Vagina (tissue), 2 donors: ENCODE measurements around the gene ARHGAP24. TPM values are rescaled to one million over a fixed set of nuclear protein-coding genes. Genes with fewer than 3 reads are reported as not detected.

ENCODE experiments used
- DNase-seq, 2 donors: peaks; one replicate each; pipeline ENCODE4 v3.0.0-alpha.2; 2017; ENCODE audit errors: extremely low spot score in 2 of 2
- H3K27ac ChIP-seq: fragments of 200-600 bp; sonication (generic); one replicate; pipeline ENCODE4 v1.5.1; 2019
- H3K27me3 ChIP-seq: fragments of 200-600 bp; sonication (generic); one replicate; pipeline ENCODE4 v1.5.1; 2019
- H3K36me3 ChIP-seq, 2 donors: fragments of 200-600 bp; sonication (generic); one replicate each; pipeline ENCODE4 v1.5.1; 2017 to 2019
- H3K4me1 ChIP-seq: fragments of 200-600 bp; sonication (generic); one replicate; pipeline ENCODE4 v1.5.1; 2019
- H3K4me3 ChIP-seq, 2 donors: fragments of 200-600 bp; sonication (generic); 1 replicate in 1 of 2; 2 replicates in 1 of 2; pipeline ENCODE4 v1.5.1; 2016 to 2019
- H3K9me3 ChIP-seq: fragments of 200-600 bp; sonication (generic); one replicate; pipeline ENCODE4 v1.5.1; 2019
- POLR2A ChIP-seq, 2 donors: fragments of 450-650 bp; IDR thresholded peaks; one replicate each; pipeline ENCODE4 v1.6.1; 2017; ENCODE audit warnings: antibody characterized with exemption in 2 of 2, mild to moderate bottlenecking in 2 of 2, moderate library complexity in 2 of 2
- POLR2AphosphoS5 ChIP-seq, 2 donors: sonication (generic); formaldehyde crosslinking; IDR thresholded peaks; one replicate each; pipeline ENCODE4 v1.9.0; 2017; ENCODE audit warnings: antibody characterized with exemption in 2 of 2, mild to moderate bottlenecking in 2 of 2, low read depth in 1 of 2; ENCODE audit not compliant: insufficient read depth in 1 of 2
- intact Hi-C: fragments of 100-400 bp; cut with DNase I; formaldehyde crosslinking; loops from one replicate; pipeline ENCODE4 v1.15.1; 2023
- total RNA-seq: library from RNA; depleted of rRNA; stranded (reverse); fragments of >200 nt; gene quantifications from one replicate; pipeline ENCODE4 v1.2.3, GENCODE V29; 2016
- TF ChIP-seq, protein P1 (sequence below), 3 experiments: fragments of 450-650 bp in 2 of 3; fragments of 200-600 bp in 1 of 3; sonication (generic) in 1 of 3; IDR thresholded peaks; one replicate each; pipeline ENCODE4 v1.5.1; 2017 to 2019; ENCODE audit warnings: antibody characterized with exemption in 3 of 3, mild to moderate bottlenecking in 2 of 3, moderate library complexity in 2 of 3

The ARHGAP24 gene
- total RNA-seq, 1 donor from 2014 or later = 40.0 TPM

GRCh38 chr4:85777908-85778631 is 303.1 kb downstream of the ARHGAP24 start:
- Histone ChIP-seq H3K27ac (peak overlapping the region; percentile 60), H3K27me3 (no peaks in the 10 kb centered on the region), H3K36me3 (no peaks in the 10 kb centered on the region), H3K4me3 (peak overlapping the region; percentile 27 to 29), H3K9me3 (no peaks in the 10 kb centered on the region), H3K4me1 (peaks cover 17% of the 10 kb centered on the region)
- intact Hi-C loops = no loop called here
- no peak for TF ChIP-seq POLR2AphosphoS5 (IDR thresholded peaks at IDR 0.05; ENCODE audit: insufficient read depth in 1 of 2, low read depth in 1 of 2)
- no peak for TF ChIP-seq POLR2A (IDR thresholded peaks at IDR 0.05)
- TF ChIP-seq, protein P1, sequence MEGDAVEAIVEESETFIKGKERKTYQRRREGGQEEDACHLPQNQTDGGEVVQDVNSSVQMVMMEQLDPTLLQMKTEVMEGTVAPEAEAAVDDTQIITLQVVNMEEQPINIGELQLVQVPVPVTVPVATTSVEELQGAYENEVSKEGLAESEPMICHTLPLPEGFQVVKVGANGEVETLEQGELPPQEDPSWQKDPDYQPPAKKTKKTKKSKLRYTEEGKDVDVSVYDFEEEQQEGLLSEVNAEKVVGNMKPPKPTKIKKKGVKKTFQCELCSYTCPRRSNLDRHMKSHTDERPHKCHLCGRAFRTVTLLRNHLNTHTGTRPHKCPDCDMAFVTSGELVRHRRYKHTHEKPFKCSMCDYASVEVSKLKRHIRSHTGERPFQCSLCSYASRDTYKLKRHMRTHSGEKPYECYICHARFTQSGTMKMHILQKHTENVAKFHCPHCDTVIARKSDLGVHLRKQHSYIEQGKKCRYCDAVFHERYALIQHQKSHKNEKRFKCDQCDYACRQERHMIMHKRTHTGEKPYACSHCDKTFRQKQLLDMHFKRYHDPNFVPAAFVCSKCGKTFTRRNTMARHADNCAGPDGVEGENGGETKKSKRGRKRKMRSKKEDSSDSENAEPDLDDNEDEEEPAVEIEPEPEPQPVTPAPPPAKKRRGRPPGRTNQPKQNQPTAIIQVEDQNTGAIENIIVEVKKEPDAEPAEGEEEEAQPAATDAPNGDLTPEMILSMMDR (IDR thresholded peaks at IDR 0.05) = no peak
- no peak for DNase-seq

DNA sequence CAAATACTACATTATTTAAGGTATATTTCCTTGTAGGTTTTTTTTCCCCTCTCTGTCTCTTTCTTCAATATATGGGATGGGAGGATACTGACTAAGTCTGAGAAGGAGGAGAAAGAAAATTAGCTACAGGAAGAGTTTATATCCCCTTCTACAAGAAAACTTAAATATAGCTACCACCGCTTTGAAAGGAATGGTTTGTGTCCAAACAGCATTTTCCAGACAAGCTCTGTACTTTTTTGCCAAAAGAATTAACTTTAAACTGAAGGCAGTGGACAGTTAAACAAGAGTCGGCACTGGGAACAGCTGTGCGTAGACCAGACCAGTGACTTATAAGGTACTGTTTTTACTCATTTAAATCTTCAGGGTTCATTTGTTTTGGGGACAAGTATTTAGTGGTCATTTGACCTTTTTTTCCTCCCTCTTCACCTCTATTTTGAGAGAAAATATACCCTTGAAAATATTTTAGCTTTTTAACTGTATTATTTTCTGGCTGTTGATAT is 303.7 kb downstream of the ARHGAP24 start:
- DNase-seq = no peak
- TF ChIP-seq POLR2AphosphoS5 (IDR thresholded peaks at IDR 0.05; ENCODE audit: insufficient read depth in 1 of 2, low read depth in 1 of 2) (no peak), POLR2A (IDR thresholded peaks at IDR 0.05) (no peak)
- TF ChIP-seq, protein P1 (IDR thresholded peaks at IDR 0.05) = no peak
- Histone ChIP-seq H3K36me3 (no peaks in the 10 kb centered on the region), H3K27ac (peak overlapping the region; percentile 60), H3K27me3 (no peaks in the 10 kb centered on the region), H3K9me3 (no peaks in the 10 kb centered on the region), H3K4me1 (peaks cover 20% of the 10 kb centered on the region), H3K4me3 (peak overlapping the region; percentile 27 to 29)
- intact Hi-C loops = no loop called here

- peaks cover 24% of the 10 kb centered on the region for H3K4me1 ChIP-seq
- no peaks in the 10 kb centered on the region for H3K27me3 ChIP-seq
- TF ChIP-seq POLR2A (IDR thresholded peaks at IDR 0.05) (no peak), POLR2AphosphoS5 (IDR thresholded peaks at IDR 0.05; ENCODE audit: insufficient read depth in 1 of 2, low read depth in 1 of 2) (no peak)
- TF ChIP-seq, protein P1 (IDR thresholded peaks at IDR 0.05) = no peak
- H3K9me3 ChIP-seq = no peaks in the 10 kb centered on the region
- no peaks in the 10 kb centered on the region for H3K36me3 ChIP-seq
- H3K27ac ChIP-seq = peak overlapping the region; percentile 60
- DNase-seq = no peak
- H3K4me3 ChIP-seq = peak overlapping the region; percentile 27 to 29
- intact Hi-C loops = no loop called here
Observed at GRCh38 chr4:85779165-85779564, 304.2 kb downstream of the ARHGAP24 start.

DNA sequence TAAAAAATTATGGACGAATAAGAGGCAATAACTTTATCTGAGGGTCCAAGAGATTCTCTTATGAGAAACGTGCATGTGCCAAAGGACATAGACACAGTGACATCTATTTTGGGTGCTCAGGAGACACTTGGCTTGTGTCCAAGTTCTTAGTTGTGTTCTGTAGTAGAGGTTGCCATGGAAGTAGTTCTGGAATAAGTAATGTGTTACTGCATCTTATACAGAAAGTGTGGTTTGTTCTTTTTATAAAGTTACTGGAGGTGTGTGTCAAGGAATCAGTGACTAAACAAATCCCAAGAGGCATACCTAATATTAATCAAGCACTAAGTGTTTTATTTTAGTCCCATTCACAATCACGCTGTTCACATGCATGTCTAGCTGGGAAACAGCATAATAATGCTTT is 305.7 kb downstream of the ARHGAP24 start:
- no peak for TF ChIP-seq POLR2A (IDR thresholded peaks at IDR 0.05)
- no peak for TF ChIP-seq POLR2AphosphoS5 (IDR thresholded peaks at IDR 0.05; ENCODE audit: insufficient read depth in 1 of 2, low read depth in 1 of 2)
- TF ChIP-seq, protein P1 (IDR thresholded peaks at IDR 0.05) = no peak
- H3K36me3 ChIP-seq = no peaks in the 10 kb centered on the region
- no peaks in the 10 kb centered on the region for H3K9me3 ChIP-seq
- peaks cover 24% of the 10 kb centered on the region for H3K4me1 ChIP-seq
- H3K4me3 ChIP-seq = no peak overlapping the region
- DNase-seq = no peak
- intact Hi-C loops = no loop called here
- no peak overlapping the region for H3K27ac ChIP-seq
- H3K27me3 ChIP-seq = no peaks in the 10 kb centered on the region

GRCh38 chr4:85783483-85783882 is 308.5 kb downstream of the ARHGAP24 start:
- DNase-seq = no peak

More at GRCh38 chr4:85783483-85783882, 308.5 kb downstream of the ARHGAP24 start:
- H3K9me3 ChIP-seq = no peaks in the 10 kb centered on the region
- no peaks in the 10 kb centered on the region for H3K36me3 ChIP-seq
- no peak overlapping the region for H3K4me3 ChIP-seq
- TF ChIP-seq POLR2AphosphoS5 (IDR thresholded peaks at IDR 0.05; ENCODE audit: insufficient read depth in 1 of 2, low read depth in 1 of 2) = no peak
- TF ChIP-seq, protein P1 (IDR thresholded peaks at IDR 0.05) = no peak
- TF ChIP-seq POLR2A (IDR thresholded peaks at IDR 0.05) = no peak
- H3K27me3 ChIP-seq = no peaks in the 10 kb centered on the region
- H3K4me1 ChIP-seq = peaks cover 30% of the 10 kb centered on the region
- no peak overlapping the region for H3K27ac ChIP-seq
- intact Hi-C loops = no loop called here
